ENCODE measurements around the gene OR1S2.
"Not testable (repeated sequence)": the region's sequence is repeated elsewhere in the genome, so short reads cannot be mapped to it uniquely, and the experiment has no call there.

Gene OR1S2, protein sequence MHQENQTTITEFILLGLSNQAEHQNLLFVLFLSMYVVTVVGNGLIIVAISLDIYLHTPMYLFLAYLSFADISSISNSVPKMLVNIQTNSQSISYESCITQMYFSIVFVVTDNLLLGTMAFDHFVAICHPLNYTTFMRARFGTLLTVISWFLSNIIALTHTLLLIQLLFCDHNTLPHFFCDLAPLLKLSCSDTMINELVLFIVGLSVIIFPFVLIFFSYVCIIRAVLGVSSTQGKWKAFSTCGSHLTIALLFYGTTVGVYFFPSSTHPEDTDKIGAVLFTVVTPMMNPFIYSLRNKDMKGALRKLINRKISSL

DNA sequence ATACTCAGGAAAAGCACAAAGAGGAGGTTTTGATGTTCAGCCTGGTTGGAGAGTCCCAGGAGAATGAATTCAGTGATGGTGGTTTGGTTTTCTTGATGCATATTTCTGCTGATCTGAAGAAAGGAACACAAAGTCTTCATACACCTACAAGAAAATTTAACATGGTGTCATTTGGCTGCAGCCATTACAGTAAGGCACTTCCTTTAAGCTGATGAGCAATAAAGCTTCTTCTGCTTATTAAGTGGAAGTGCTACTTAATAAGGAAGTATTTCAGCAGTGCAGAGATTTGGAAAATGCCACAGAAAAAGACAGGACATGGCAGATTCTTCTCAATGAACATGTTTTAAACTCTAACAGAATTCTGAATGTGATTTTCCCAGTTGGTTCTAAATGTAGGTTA, at the start of gene OR1S2:
TSS of gene OR1S2 (minus strand) at position 101 of the 400 bp plus-strand sequence. CDS start at position 101, 0 bp downstream.
- H3K4me3 ChIP-seq (replicated peaks; ENCODE audit: low read depth, low read length) = no peak within 1 kb of the TSS
- TF ChIP-seq, protein P1, sequence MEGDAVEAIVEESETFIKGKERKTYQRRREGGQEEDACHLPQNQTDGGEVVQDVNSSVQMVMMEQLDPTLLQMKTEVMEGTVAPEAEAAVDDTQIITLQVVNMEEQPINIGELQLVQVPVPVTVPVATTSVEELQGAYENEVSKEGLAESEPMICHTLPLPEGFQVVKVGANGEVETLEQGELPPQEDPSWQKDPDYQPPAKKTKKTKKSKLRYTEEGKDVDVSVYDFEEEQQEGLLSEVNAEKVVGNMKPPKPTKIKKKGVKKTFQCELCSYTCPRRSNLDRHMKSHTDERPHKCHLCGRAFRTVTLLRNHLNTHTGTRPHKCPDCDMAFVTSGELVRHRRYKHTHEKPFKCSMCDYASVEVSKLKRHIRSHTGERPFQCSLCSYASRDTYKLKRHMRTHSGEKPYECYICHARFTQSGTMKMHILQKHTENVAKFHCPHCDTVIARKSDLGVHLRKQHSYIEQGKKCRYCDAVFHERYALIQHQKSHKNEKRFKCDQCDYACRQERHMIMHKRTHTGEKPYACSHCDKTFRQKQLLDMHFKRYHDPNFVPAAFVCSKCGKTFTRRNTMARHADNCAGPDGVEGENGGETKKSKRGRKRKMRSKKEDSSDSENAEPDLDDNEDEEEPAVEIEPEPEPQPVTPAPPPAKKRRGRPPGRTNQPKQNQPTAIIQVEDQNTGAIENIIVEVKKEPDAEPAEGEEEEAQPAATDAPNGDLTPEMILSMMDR (IDR thresholded peaks at IDR 0.05; ENCODE audit: low read length, missing control alignments) = no peak
- no peak for DNase-seq (ENCODE audit: low read depth)

DNA sequence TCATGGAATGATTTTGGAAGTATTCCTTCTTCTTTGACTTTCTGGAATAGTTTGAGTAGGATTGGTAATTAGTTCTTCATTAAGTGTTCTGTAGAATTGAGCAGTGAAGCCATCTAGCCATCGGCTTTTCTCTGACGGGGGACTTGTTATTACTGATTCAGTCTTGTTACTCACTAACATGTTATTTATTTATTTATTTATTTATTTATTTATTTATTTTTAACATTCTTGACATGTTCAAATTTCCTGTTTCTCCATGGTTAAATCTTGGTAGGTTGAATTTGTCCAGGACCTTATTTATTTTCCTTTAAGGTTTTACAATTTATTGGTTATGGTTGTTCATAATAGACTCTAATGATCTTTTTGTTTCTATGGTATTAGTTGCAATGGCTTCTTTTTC, 40.0 kb upstream of the OR1S2 start:
- TF ChIP-seq, protein P1 (IDR thresholded peaks at IDR 0.05; ENCODE audit: low read length, missing control alignments) = no peak
- H3K4me3 ChIP-seq (replicated peaks; ENCODE audit: low read depth, low read length) = no peak overlapping the region
- no peak for DNase-seq (ENCODE audit: low read depth)

DNA sequence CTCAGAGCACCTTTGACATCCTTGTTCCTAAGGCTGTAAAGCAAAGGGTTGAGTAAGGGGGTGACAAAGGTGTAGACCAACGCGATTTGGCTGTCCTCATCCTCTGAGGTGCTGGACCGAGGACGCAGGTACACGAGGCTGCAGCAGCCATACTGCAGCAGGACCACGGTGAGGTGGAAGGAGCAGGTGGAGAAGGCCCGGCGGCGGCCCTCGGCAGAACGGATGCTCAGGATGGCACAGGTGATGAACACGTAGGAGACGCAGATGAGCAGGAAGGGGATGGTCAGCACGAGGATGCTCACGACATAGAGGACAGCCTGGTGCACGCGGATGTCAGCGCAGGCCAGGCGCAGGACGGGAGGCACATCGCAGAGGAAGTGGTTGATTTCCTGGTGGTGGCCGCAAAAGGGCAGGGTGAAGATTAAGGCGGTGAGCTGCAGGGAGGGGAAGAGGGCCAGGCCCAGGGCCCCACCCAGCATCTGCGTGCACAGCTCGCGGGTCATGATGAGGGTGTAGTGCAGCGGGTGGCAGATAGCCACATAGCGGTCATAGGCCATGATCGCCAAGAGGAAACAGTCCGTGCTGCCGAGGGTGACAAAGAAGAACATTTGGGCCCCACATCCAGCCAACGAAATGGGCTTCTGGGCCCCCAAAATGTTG, 24.1 kb upstream of the OR1S2 start:
- DNase-seq (ENCODE audit: low read depth) = no peak
- no peak overlapping the region for H3K4me3 ChIP-seq (replicated peaks; ENCODE audit: low read depth, low read length)
- TF ChIP-seq, protein P1 (IDR thresholded peaks at IDR 0.05; ENCODE audit: low read length, missing control alignments) = no peak

DNA sequence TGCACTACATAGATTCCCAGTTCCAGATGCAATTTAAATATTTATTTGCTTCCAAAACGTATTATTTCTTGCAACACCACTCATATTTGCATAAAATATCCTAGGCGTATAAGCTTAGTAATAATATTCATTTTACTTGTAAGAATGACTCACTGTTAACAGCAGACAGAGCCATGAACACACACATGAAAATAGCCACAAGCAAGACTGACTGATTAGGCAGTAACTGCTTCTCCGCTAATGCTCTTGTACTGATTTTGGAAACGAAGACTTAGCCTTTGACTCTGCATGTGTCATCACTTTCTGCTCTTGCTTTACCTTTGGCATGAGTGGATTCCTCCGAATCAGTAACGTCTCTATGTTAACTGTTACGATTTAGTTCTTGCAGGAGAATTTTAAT, 18.8 kb upstream of the OR1S2 start:
- TF ChIP-seq, protein P1 (IDR thresholded peaks at IDR 0.05; ENCODE audit: low read length, missing control alignments) = no peak
- H3K4me3 ChIP-seq (replicated peaks; ENCODE audit: low read depth, low read length) = no peak overlapping the region
- no peak for DNase-seq (ENCODE audit: low read depth)

DNA sequence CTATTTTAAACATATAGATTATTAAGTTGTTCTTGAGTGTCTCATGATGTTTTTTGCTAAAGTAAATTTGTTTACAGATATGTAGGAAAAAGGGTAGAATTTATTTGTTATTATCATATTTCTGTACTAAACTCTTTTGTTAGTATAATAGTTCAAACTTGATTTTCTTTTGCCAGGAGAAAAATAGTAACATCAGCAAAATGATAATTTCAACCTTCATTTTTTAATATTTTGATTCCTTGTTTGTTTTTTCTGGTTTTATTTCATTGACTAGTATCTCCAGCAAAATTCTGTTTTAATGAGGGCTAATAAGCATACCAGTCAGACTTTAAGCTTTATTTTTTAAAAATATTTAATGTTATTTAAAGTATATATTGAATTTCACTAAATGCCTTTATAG, 12.5 kb upstream of the OR1S2 start:
- TF ChIP-seq, protein P1 (IDR thresholded peaks at IDR 0.05; ENCODE audit: low read length, missing control alignments) = no peak
- H3K4me3 ChIP-seq (replicated peaks; ENCODE audit: low read depth, low read length) = no peak overlapping the region
- DNase-seq (ENCODE audit: low read depth) = no peak

DNA sequence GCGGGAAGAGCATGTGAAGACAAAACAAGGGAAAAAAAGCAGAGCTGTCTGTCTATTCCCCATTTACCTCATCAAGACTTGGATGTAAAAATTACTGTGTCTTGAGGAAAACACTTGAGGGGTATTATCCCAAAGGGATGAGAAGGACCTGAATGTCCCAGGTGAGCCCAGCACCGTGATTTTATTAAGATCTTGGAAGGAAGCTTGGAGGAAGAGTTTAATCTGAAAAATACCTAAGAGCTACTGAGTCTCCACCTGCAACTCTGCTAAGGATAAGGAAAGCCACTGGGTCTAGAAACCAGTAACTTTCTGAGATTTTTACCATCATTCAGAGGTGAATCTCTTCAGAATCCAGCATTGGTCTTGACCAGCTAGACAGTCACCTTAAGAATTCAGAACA, 8.5 kb upstream of the OR1S2 start, which contains the start of gene OR1S1:
TSS of gene OR1S1 (plus strand) at position 301 of the 400 bp plus-strand sequence.
- H3K4me3 ChIP-seq (replicated peaks; ENCODE audit: low read depth, low read length); DNase-seq (ENCODE audit: low read depth): not testable (repeated sequence)

DNA sequence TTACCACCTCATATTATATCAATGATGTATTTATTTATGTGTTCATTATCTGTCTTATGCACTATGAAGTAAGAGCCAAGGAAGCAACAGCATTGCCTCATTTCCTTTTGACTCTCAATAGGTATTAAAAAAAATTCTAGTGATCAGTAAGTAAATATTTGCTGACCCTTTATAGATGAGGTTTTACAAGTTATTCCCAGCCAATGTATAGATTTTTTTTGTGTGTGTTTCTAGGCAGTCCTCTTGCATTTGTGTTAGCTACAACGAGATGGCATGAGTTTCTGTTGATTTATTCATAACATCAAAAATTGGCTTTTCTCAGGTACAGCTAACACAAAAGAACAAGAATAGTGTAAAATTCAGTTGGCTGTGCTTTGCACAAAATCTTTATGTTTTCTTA, 4.7 kb downstream of the OR1S2 start:
- H3K4me3 ChIP-seq (replicated peaks; ENCODE audit: low read depth, low read length) = no peak overlapping the region
- TF ChIP-seq, protein P1 (IDR thresholded peaks at IDR 0.05; ENCODE audit: low read length, missing control alignments) = no peak
- no peak for DNase-seq (ENCODE audit: low read depth)

Measured in fibroblast of pulmonary artery (primary cell).